GM12865 (cell line): ENCODE data around the gene OTOS.

ENCODE experiments used
- DNase-seq: peaks from one replicate; pipeline ENCODE4 v3.0.0; 2010; ENCODE audit warnings: low read depth
- H3K4me3 ChIP-seq: 2 replicates; pipeline ENCODE4 v1.5.1; 2011; ENCODE audit warnings: mild to moderate bottlenecking, low read depth, low read length, control low read depth
- TF ChIP-seq, protein P1 (sequence below): IDR thresholded peaks from 2 replicates; pipeline ENCODE4 v1.5.1; 2011; ENCODE audit warnings: low read length, control low read depth, low read depth, inconsistent platforms; ENCODE audit not compliant: insufficient read depth; ENCODE audit errors: missing control alignments

Gene OTOS

DNA sequence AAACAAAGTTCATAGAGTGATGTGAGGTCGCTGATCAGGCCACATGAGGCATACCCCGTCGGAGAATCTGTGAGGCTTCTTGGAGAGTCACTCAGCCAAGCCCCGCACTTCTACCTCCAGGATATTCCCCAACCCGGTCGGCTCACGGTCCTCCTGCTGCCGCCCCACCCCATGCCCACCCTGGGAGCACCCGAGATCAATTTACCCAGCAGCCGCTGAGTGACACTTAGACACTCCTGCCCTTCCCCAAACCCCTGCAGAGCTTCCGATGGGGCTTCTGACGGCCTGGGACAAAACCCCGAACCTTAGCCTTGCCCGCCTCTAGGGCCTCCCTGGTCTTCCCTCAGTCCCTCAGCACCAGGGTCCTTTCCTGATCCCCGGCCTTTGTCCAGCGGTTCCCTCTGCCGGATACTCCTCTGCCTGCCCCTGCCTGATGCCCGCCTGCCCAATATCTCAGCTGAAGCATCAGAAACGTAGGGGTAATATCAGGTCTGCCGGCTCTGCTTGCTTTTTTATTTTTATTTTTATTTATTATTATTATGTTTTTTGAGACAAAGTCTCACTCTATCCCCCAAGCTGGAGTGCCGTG, 18.9 kb upstream of the OTOS start:
- no peak for DNase-seq
- H3K4me3 ChIP-seq = no peak overlapping the region
- TF ChIP-seq, protein P1, sequence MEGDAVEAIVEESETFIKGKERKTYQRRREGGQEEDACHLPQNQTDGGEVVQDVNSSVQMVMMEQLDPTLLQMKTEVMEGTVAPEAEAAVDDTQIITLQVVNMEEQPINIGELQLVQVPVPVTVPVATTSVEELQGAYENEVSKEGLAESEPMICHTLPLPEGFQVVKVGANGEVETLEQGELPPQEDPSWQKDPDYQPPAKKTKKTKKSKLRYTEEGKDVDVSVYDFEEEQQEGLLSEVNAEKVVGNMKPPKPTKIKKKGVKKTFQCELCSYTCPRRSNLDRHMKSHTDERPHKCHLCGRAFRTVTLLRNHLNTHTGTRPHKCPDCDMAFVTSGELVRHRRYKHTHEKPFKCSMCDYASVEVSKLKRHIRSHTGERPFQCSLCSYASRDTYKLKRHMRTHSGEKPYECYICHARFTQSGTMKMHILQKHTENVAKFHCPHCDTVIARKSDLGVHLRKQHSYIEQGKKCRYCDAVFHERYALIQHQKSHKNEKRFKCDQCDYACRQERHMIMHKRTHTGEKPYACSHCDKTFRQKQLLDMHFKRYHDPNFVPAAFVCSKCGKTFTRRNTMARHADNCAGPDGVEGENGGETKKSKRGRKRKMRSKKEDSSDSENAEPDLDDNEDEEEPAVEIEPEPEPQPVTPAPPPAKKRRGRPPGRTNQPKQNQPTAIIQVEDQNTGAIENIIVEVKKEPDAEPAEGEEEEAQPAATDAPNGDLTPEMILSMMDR = no peak

DNA sequence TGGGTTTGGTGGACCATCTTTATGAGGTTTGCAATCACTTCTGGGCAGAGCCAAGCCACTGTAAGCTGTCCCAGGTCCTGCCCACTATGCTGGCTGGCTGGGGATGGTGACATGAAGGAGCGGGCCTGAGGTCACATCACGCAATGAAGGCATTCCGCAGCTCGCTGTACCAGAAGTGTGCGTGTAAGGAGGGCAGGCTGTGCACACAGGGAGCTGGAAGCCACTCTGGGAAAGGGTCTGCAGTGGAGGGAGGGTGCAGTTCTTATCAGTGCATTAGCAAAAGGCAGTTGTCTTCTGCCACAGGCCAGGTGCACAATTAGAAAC, 16.7 kb upstream of the OTOS start:
- H3K4me3 ChIP-seq = no peak overlapping the region
- no peak for DNase-seq
- TF ChIP-seq, protein P1 = no peak

DNA sequence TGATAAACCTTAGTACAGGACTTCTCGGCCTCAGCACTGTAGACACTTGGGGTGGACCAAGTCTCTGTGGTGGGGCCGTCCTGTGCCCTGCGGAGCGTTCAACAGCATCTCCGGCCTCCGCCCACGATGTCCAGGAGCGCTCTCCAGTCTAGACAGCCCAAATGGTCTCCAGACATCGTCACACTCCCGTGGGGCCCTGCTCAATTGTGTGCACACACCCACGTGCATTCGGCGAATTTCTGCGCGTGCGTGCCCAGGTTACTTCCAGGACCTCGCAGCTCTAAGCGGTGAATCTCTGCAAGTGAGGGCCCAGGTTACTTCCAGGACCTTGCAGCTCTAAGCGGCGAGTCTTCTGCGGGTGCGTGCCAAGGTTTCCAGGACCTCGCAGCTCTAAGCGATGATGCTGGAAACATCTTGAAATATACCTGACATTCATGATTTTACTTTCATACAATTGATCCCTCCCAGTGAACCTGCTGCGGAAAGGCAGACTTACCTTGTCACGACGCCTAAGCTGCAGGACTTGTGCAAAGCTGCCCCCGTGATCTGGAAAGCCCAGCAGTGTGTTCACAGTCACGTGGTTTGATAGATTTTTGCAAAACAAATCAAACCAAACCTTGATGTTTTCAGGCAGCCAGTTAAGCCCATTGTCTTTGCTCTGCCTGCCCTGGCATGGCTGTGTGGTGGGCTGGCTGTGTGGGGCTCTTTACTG, 16.1 kb upstream of the OTOS start:
- DNase-seq = no peak
- TF ChIP-seq, protein P1 = no peak

DNA sequence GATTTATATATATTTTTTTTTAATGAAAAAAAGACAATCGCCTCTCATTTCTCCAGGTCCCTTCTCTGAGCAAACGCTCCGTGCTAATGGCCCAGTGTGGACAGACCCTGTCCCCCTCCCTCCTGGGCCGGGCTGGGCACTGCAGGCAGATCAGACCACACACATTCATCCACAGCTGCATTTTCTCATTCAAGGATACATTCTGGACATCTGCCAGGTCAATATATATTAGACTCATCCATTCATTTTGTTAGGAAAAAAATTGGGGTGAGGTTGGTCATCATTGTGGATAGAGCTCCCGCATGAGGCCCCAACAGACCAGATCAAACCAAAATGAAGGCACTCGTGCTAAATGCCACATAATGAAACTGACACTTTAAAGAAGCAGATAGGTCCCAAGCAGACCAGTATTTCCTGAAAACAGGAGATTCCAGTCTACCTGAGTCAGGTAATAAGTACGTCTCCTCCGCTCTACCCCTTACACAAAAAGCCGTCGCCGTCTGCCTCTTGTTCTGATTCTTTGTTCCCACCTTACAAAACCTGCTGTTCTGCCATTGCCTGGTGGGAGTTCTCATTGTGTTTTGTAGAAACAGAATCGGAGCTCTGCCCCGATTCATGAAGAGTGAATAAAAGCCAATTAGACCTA, 15.4 kb upstream of the OTOS start:
- TF ChIP-seq, protein P1 = no peak
- no peak for DNase-seq
- H3K4me3 ChIP-seq = no peak overlapping the region

More for the DNA sequence above, 16.1 kb upstream of the OTOS start:
- H3K4me3 ChIP-seq = no peak overlapping the region

DNA sequence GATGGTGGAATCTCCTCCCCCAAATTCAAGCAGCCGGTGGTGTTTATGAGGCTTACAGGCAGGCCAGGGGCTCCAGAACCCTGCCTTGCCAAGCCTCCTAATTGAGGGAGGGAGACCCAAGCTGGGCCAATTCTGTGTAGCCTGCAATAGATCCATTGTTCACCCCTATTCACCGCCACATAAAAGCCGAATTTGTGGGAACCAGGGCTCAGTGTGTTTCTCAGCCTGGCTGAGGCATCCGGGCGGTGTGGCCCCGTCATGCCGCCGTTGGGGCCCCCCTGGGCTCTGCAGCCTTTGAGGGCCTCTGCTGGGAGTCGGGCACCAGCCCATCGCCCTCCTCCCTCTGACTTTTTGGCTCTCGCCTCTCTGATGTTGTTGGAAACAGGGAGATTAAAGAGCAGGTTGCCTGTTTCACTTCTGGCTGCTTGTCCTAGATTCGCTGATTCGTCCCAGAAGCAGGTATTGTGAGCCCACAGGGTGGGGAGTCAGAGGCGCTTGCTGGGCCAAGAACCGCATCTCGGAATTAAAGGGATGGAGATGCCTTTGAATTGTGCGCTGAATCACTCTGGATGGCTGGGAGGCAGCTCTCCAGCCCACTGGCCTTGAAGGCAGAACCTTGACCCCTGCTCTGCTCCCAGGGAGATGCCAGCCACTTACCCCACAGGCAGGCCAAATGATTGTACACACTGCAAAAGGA, 14.7 kb upstream of the OTOS start:
- TF ChIP-seq, protein P1 = no peak
- no peak overlapping the region for H3K4me3 ChIP-seq
- DNase-seq = no peak

DNA sequence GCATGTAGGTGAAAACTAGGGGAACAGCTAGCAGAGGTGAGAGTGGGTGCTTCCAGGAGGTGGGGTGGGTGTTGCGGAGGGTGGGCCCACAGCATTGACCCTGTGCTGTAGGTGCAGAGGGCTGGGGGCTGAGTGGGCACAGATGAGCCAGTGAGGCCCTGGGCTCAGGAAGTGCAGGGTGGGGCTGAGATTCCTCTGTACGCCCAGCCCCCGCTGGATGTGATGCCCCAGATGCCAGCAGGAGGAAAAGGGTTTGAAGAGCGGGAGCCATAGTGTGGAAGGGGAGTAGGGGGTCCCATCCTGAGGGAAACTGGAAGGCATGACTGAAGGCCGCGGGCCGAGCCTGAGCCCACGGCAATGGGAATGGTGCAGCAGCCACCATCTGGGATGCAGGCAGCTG, 14.1 kb upstream of the OTOS start:
- TF ChIP-seq, protein P1 = no peak
- H3K4me3 ChIP-seq = no peak overlapping the region
- DNase-seq = no peak
